ENCODE measurements around the gene ZNF107. TPM values are rescaled to one million over a fixed set of nuclear protein-coding genes. Genes with fewer than 3 reads are reported as not detected.

ZNF107 gene
- total RNA-seq, 3 donors from 2014 or later = 3.7 to 72.7 (median 33.1) TPM

DNA sequence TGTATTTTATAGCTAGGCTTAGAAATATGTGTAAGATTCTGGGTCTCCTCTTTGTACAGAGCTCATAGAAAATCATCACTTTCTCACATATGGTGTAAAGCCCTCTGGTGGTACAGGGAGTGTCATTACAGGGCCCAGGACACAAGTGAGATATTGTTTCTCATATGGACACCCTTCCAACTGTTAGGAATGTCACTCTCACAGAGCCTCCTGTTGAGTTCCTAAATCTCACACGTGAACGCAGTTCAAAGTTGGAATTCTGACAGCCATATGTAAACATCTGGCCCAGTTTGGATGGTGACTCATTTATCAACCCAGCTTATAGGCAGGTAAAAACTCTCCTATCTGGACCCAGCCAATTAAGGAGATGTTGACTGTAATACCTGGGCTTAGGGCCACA, 35.4 kb upstream of the ZNF107 start:
- TF ChIP-seq POLR2A (IDR thresholded peaks at IDR 0.05) (no peak), POLR2AphosphoS5 (IDR thresholded peaks at IDR 0.05) (no peak)
- TF ChIP-seq, protein P1, sequence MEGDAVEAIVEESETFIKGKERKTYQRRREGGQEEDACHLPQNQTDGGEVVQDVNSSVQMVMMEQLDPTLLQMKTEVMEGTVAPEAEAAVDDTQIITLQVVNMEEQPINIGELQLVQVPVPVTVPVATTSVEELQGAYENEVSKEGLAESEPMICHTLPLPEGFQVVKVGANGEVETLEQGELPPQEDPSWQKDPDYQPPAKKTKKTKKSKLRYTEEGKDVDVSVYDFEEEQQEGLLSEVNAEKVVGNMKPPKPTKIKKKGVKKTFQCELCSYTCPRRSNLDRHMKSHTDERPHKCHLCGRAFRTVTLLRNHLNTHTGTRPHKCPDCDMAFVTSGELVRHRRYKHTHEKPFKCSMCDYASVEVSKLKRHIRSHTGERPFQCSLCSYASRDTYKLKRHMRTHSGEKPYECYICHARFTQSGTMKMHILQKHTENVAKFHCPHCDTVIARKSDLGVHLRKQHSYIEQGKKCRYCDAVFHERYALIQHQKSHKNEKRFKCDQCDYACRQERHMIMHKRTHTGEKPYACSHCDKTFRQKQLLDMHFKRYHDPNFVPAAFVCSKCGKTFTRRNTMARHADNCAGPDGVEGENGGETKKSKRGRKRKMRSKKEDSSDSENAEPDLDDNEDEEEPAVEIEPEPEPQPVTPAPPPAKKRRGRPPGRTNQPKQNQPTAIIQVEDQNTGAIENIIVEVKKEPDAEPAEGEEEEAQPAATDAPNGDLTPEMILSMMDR (IDR thresholded peaks at IDR 0.05) = peak; percentile 22 to 39 (median 36)
- intact Hi-C loops (cut with DNase I; ENCODE audit: low total_unique reads) = no loop called here
- H3K4me3 ChIP-seq = no peak overlapping the region

DNA sequence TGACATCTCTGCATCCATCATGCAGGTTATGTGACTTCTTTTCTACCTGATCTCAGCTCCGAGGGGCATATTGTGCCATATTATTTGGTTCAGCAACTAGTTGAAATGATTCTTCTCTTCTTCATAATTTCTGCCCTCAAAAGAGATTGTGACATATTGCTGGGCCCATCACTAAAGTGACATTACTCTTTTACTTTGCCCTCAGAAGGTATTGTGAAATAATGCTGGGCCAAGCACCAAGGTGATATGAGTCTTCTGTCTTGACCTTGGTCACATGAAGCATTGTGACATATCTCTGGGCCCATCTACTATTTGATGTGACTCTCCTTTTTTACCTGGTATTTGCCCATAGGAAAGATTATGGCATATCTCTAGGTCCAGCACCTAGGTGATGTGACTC, 33.9 kb upstream of the ZNF107 start:
- peaks cover 0 to under 1% of the 10 kb centered on the region in 2 donors for H3K4me1 ChIP-seq
- intact Hi-C loops (cut with DNase I; ENCODE audit: low total_unique reads) = no loop called here
- no peak overlapping the region for H3K4me3 ChIP-seq
- H3K27me3 ChIP-seq = no peaks in the 10 kb centered on the region
- H3K9me3 ChIP-seq = no peaks in the 10 kb centered on the region
- TF ChIP-seq POLR2A (IDR thresholded peaks at IDR 0.05) (no peak), POLR2AphosphoS5 (IDR thresholded peaks at IDR 0.05) (no peak)
- TF ChIP-seq, protein P1 (IDR thresholded peaks at IDR 0.05) = no peak
- H3K36me3 ChIP-seq = no peaks in the 10 kb centered on the region
- peak overlapping the region; percentile 12 to 46 for H3K27ac ChIP-seq
- no peak for DNase-seq (ENCODE audit: low spot score in 2 of 2)

More for the DNA sequence above, 35.4 kb upstream of the ZNF107 start:
- Histone ChIP-seq H3K4me1 (no peaks in the 10 kb centered on the region), H3K27me3 (no peaks in the 10 kb centered on the region), H3K36me3 (no peaks in the 10 kb centered on the region), H3K9me3 (no peaks in the 10 kb centered on the region), H3K27ac (peak overlapping the region; percentile 51 to 75)
- no peak for DNase-seq (ENCODE audit: low spot score in 2 of 2)

DNA sequence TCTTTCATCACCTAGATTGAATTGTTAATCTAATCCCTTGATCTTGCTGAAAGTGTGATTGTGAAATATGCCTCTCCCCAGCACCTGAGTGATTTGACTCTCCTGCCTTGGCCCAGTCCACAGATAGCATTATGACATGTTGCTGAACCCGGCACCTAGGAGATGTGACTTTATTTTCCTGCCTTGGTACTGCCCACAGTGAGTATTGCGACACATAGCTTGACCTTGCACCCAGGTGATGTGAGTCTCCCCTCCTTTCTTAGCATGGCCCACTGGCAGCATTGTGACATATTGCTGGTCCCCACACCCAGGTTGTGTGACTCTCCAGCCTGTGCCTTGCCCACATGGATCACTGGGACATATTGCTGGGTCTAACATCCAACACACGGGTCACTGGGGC, 32.5 kb upstream of the ZNF107 start:
- Histone ChIP-seq H3K4me3 (no peak overlapping the region), H3K4me1 (peaks cover 0 to 4% of the 10 kb centered on the region in 2 donors), H3K9me3 (no peaks in the 10 kb centered on the region), H3K36me3 (no peaks in the 10 kb centered on the region), H3K27ac (no peak overlapping the region), H3K27me3 (no peaks in the 10 kb centered on the region)
- no peak for TF ChIP-seq POLR2A (IDR thresholded peaks at IDR 0.05)
- no peak for TF ChIP-seq POLR2AphosphoS5 (IDR thresholded peaks at IDR 0.05)
- TF ChIP-seq, protein P1 (IDR thresholded peaks at IDR 0.05) = no peak
- no peak for DNase-seq (ENCODE audit: low spot score in 2 of 2)
- intact Hi-C loops (cut with DNase I; ENCODE audit: low total_unique reads) = no loop called here

DNA sequence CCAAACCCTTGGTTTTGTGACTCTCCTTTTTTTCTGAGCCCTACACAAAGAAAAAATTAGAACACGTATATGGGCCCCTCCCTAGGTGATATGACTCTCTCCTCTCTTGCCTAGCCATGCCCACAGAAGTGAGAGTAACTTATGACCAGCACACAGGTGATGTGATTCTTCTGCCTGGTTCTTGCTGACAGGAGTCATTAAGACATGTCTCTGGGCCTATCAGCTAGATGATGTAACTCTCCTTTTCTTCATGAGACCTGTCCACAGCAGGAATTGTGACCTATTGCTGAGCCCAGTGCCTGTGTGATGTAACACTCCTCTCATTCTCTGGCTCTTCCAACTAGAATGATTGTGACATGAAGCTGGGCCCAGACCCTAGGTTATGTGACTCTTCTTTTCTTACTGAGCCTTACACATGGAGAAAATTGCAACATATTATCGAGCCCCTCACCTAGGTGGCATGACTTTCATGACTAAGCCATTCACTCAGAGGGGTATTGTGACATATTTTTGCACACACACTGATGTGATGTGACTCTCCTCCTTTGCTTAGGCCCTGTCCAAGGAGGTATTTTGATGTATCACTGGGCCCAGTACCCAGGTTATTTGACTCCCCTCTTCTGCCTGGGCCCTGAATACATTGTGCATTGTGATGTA, 31.4 kb upstream of the ZNF107 start:
- Histone ChIP-seq H3K36me3 (no peaks in the 10 kb centered on the region), H3K27ac (no peak overlapping the region), H3K9me3 (no peaks in the 10 kb centered on the region), H3K27me3 (no peaks in the 10 kb centered on the region), H3K4me1 (peaks cover 0 to 8% of the 10 kb centered on the region in 2 donors), H3K4me3 (no peak overlapping the region)
- DNase-seq (ENCODE audit: low spot score in 2 of 2) = no peak
- intact Hi-C loops (cut with DNase I; ENCODE audit: low total_unique reads) = no loop called here
- TF ChIP-seq, protein P1 (IDR thresholded peaks at IDR 0.05) = no peak
- TF ChIP-seq POLR2AphosphoS5 (IDR thresholded peaks at IDR 0.05) (no peak), POLR2A (IDR thresholded peaks at IDR 0.05) (no peak)

DNA sequence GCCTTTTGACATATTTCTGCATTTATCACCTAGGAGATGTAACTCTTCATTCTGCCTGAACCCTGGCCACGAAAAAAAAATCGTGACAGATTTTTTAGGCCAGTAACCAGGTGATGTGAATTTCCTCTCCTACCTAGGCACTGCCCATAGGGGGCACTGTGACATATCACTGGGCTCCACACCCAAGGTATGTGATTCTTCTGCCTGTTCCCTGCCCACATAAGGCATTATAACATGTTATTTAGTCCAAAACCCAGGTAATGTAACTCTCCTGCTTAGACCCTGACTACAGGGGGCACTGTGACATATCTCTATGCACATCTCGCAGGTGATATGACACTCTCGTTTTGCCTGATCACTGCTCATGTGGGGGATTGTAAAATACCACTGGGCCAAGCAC, 29.5 kb upstream of the ZNF107 start:
- Histone ChIP-seq H3K4me1 (peaks cover 0 to 8% of the 10 kb centered on the region in 2 donors), H3K9me3 (no peaks in the 10 kb centered on the region), H3K27ac (peak overlapping the region; percentile 85 to 93), H3K4me3 (no peak overlapping the region), H3K27me3 (no peaks in the 10 kb centered on the region), H3K36me3 (no peaks in the 10 kb centered on the region)
- intact Hi-C loops (cut with DNase I; ENCODE audit: low total_unique reads) = no loop called here
- no peak for DNase-seq (ENCODE audit: low spot score in 2 of 2)
- TF ChIP-seq POLR2AphosphoS5 (IDR thresholded peaks at IDR 0.05) (no peak), POLR2A (IDR thresholded peaks at IDR 0.05) (no peak)
- TF ChIP-seq, protein P1 (IDR thresholded peaks at IDR 0.05) = no peak
